Natural killer cell treated with Interleukin-12 subunit alpha and Interleukin-12 subunit beta and Interleukin-15 and Interleukin-18, amount 100 ng/mL, for 72 hours (primary cell): ENCODE data around the gene SOD3. TPM values are rescaled to one million over a fixed set of nuclear protein-coding genes. Genes with fewer than 3 reads are reported as not detected.

Experiments used
- ATAC-seq, 2 donors: fragments of 150-1000 bp; cut with Tn5 transposase in 1 of 2; sonication (Bioruptor Pico), chemical (Tn5 transposase) in 1 of 2; 2 replicates each; pipeline ENCODE4 v1.10.0; 2021
- DNase-seq: peaks from one replicate; pipeline ENCODE4 v3.0.0; 2022; ENCODE audit warnings: low spot score
- H3K27ac Mint-ChIP-seq, 2 donors: 1 replicate in 1 of 2; 2 replicates in 1 of 2; pipeline ENCODE4 v1.8.0; 2022; ENCODE audit warnings: mixed read lengths in 2 of 2, mild to moderate bottlenecking in 1 of 2, moderate library complexity in 1 of 2
- H3K27me3 Mint-ChIP-seq, 2 donors: 1 replicate in 1 of 2; 2 replicates in 1 of 2; pipeline ENCODE4 v1.8.0; 2022; ENCODE audit warnings: mixed read lengths in 2 of 2
- H3K36me3 Mint-ChIP-seq: one replicate; pipeline ENCODE4 v1.8.0; 2022; ENCODE audit warnings: mixed read lengths
- H3K4me1 Mint-ChIP-seq, 2 donors: 1 replicate in 1 of 2; 2 replicates in 1 of 2; pipeline ENCODE4 v1.8.0; 2022; ENCODE audit warnings: low read depth in 2 of 2, mixed read lengths in 2 of 2, mild to moderate bottlenecking in 1 of 2
- H3K4me3 Mint-ChIP-seq: one replicate; pipeline ENCODE4 v1.8.0; 2022; ENCODE audit warnings: mixed read lengths
- H3K9me3 Mint-ChIP-seq: 2 replicates; pipeline ENCODE4 v1.8.0; 2022; ENCODE audit warnings: mixed read lengths
- total RNA-seq, 2 donors: library from RNA; stranded (reverse); gene quantifications; one replicate each; pipeline ENCODE4 v1.2.3, GENCODE V29; 2022

Gene SOD3
- total RNA-seq, 2 donors from 2014 or later = not detected

GRCh38 chr4:24849756-24850155 is 54.4 kb downstream of the SOD3 start:
- Mint-ChIP-seq H3K27ac (no peak overlapping the region), H3K27me3 (peaks cover 0 to 6% of the 10 kb centered on the region in 2 donors), H3K36me3 (no peaks in the 10 kb centered on the region), H3K9me3 (no peaks in the 10 kb centered on the region), H3K4me1 (no peaks in the 10 kb centered on the region), H3K4me3 (no peak overlapping the region)
- ATAC-seq (no peak), DNase-seq (no peak)

Other genes with a start within 250 kb of the SOD3 start
- 100 to 1,000 TPM; 190 to 251 TPM for gene DHX15, start 211.0 kb upstream of the SOD3 start, total RNA-seq
- gene CCDC149, start 117.5 kb downstream of the SOD3 start, total RNA-seq = not detected
- not detected for gene LGI2, start 235.4 kb downstream of the SOD3 start, total RNA-seq